Astrocyte (in vitro differentiated cells and primary cell): ENCODE results near the gene PPP6R3. TPM values are rescaled to one million over a fixed set of nuclear protein-coding genes. Genes with fewer than 3 reads are reported as not detected.

Experiments
- DNase-seq: peaks from one replicate; pipeline ENCODE4 v3.0.0-alpha.2; 2010; ENCODE audit warnings: low read depth
- FAIRE-seq: peaks from 2 replicates; lab custom pipeline; 2011; peaks lifted over from hg19 to GRCh38; lab: Jason Lieb, UNC
- H2AFZ ChIP-seq: 2 replicates; pipeline ENCODE4 v1.6.0; 2012; ENCODE audit warnings: low read depth, low read length, inconsistent platforms
- H3K27ac ChIP-seq: 2 replicates; pipeline ENCODE4 v1.5.1; 2011; ENCODE audit warnings: low read depth, low read length, inconsistent platforms
- H3K27me3 ChIP-seq: 2 replicates; pipeline ENCODE4 v1.6.0; 2011; ENCODE audit warnings: low read length, inconsistent platforms; ENCODE audit not compliant: insufficient read depth
- H3K36me3 ChIP-seq: 2 replicates; pipeline ENCODE4 v1.5.1; 2011; ENCODE audit warnings: low read length, inconsistent platforms; ENCODE audit not compliant: insufficient read depth
- H3K4me1 ChIP-seq: 2 replicates; pipeline ENCODE4 v1.5.1; 2011; ENCODE audit warnings: low read length, inconsistent platforms; ENCODE audit not compliant: insufficient read depth
- H3K4me2 ChIP-seq: 2 replicates; pipeline ENCODE4 v1.6.0; 2012; ENCODE audit warnings: low read length, inconsistent platforms
- H3K4me3 ChIP-seq: 2 replicates; pipeline ENCODE4 v1.5.1; 2011; ENCODE audit warnings: low read depth, mild to moderate bottlenecking, low read length, inconsistent platforms; ENCODE audit not compliant: insufficient read depth
- H3K79me2 ChIP-seq: 2 replicates; pipeline ENCODE4 v1.6.0; 2012; ENCODE audit warnings: mild to moderate bottlenecking, low read length, inconsistent platforms; ENCODE audit not compliant: insufficient read depth
- H3K9ac ChIP-seq: 2 replicates; pipeline ENCODE4 v1.6.0; 2012; ENCODE audit warnings: mild to moderate bottlenecking, low read length, inconsistent platforms
- H3K9me3 ChIP-seq: 2 replicates; pipeline ENCODE4 v1.5.1; 2012; ENCODE audit warnings: low read depth, mild to moderate bottlenecking, low read length, inconsistent platforms; ENCODE audit not compliant: insufficient read depth
- H4K20me1 ChIP-seq: 2 replicates; pipeline ENCODE4 v1.6.0; 2012; ENCODE audit warnings: low read length, inconsistent platforms; ENCODE audit not compliant: insufficient read depth
- H3K27ac Mint-ChIP-seq: one replicate; pipeline ENCODE4 v1.8.0; 2021; ENCODE audit warnings: mild to moderate bottlenecking, mixed read lengths; ENCODE audit not compliant: unreplicated experiment
- H3K27me3 Mint-ChIP-seq: one replicate; pipeline ENCODE4 v1.8.0; 2021; ENCODE audit warnings: low read depth, mixed read lengths; ENCODE audit not compliant: unreplicated experiment
- H3K36me3 Mint-ChIP-seq: one replicate; pipeline ENCODE4 v1.8.0; 2021; ENCODE audit warnings: low read depth, mixed read lengths; ENCODE audit not compliant: unreplicated experiment
- H3K4me1 Mint-ChIP-seq: one replicate; pipeline ENCODE4 v1.8.0; 2021; ENCODE audit warnings: low read depth, mixed read lengths; ENCODE audit not compliant: unreplicated experiment
- H3K4me3 Mint-ChIP-seq: one replicate; pipeline ENCODE4 v1.8.0; 2021; ENCODE audit warnings: mild to moderate bottlenecking, moderate library complexity, mixed read lengths; ENCODE audit not compliant: unreplicated experiment
- H3K9me3 Mint-ChIP-seq: one replicate; pipeline ENCODE4 v1.8.0; 2021; ENCODE audit warnings: mild to moderate bottlenecking, mixed read lengths; ENCODE audit not compliant: unreplicated experiment
- CTCF ChIP-seq: IDR thresholded peaks from 2 replicates; pipeline ENCODE4 v1.5.1; 2011; ENCODE audit warnings: low read depth, mild to moderate bottlenecking, inconsistent platforms, low read length, moderate library complexity; ENCODE audit not compliant: insufficient read depth
- EZH2 ChIP-seq: IDR thresholded peaks from 2 replicates; pipeline ENCODE4 v1.6.1; 2012; ENCODE audit warnings: mild to moderate bottlenecking, low read length, inconsistent platforms; ENCODE audit not compliant: insufficient read depth
- total RNA-seq: library from RNA; stranded (reverse); gene quantifications from 2 replicates; pipeline ENCODE4 v1.2.1, GENCODE V29; 2021

PPP6R3 gene
- total RNA-seq, 1 donor from 2014 or later, result 97.8 TPM

DNA sequence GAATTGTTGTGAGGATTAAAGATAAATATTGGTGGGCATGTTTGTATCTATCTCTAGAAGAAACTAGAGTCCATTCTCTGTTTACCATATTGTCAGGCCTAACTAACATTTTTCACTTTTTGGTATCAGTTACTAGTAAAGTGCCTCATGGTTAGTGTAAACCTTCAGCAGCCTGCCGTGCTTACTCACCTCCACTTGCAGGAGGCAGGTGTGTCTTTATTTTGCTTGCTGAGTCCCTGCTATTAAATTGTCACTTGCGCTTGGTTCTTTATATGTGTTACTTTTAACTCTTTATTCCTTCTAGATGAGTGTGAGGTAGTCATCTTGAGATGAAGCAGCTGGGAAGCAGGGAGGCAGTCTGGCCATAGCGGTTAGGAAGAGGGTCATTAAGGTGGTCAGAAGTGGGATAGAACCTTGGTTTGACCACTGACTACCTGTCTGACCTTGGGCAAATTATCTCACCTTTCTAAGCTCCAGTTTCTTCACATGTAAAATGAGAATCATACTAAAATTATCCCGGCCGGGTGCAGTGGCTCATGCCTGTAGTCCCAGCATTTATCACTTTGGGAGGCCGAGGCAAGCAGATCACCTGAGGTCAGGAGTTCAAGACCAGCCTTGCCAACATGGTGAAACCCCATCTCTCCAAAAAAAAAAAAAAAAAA, 21.2 kb downstream of the PPP6R3 start:
- Histone ChIP-seq H3K27me3 (no peaks in the 10 kb centered on the region), H2AFZ (no peak overlapping the region), H4K20me1 (peaks cover 89% of the 10 kb centered on the region), H3K4me2 (no peak overlapping the region), H3K27ac (no peak overlapping the region), H3K9me3 (no peaks in the 10 kb centered on the region), H3K4me3 (no peak overlapping the region), H3K79me2 (peaks cover 97% of the 10 kb centered on the region), H3K36me3 (no peaks in the 10 kb centered on the region), H3K9ac (no peak overlapping the region), H3K4me1 (no peaks in the 10 kb centered on the region)
- FAIRE-seq (no peak), DNase-seq (no peak)
- Mint-ChIP-seq H3K27ac (no peak overlapping the region), H3K36me3 (peaks cover 11% of the 10 kb centered on the region), H3K27me3 (no peaks in the 10 kb centered on the region), H3K9me3 (no peaks in the 10 kb centered on the region), H3K4me3 (no peak overlapping the region), H3K4me1 (no peaks in the 10 kb centered on the region)
- no peak for TF ChIP-seq EZH2
- no peak for TF ChIP-seq CTCF

GRCh38 chr11:68488623-68489022, 28.1 kb downstream of the PPP6R3 start:
- Mint-ChIP-seq H3K27ac (peak overlapping the region; percentile 64), H3K27me3 (no peaks in the 10 kb centered on the region), H3K36me3 (no peaks in the 10 kb centered on the region), H3K4me1 (peaks cover 8% of the 10 kb centered on the region), H3K4me3 (no peak overlapping the region), H3K9me3 (no peaks in the 10 kb centered on the region)
- H3K4me2 ChIP-seq, result no peak overlapping the region
- DNase-seq (no peak), FAIRE-seq (no peak)
- H3K4me3 ChIP-seq, result no peak overlapping the region
- no peak overlapping the region for H3K9ac ChIP-seq
- peaks cover 86% of the 10 kb centered on the region for H4K20me1 ChIP-seq
- peaks cover 98% of the 10 kb centered on the region for H3K79me2 ChIP-seq
- TF ChIP-seq CTCF (no peak), EZH2 (no peak)
- H3K9me3 ChIP-seq, result no peaks in the 10 kb centered on the region
- H3K4me1 ChIP-seq, result no peaks in the 10 kb centered on the region
- no peaks in the 10 kb centered on the region for H3K36me3 ChIP-seq
- no peaks in the 10 kb centered on the region for H3K27me3 ChIP-seq
- H2AFZ ChIP-seq, result no peak overlapping the region
- H3K27ac ChIP-seq, result no peak overlapping the region

GRCh38 chr11:68495220-68495729, 34.7 kb downstream of the PPP6R3 start:
- Mint-ChIP-seq H3K4me3 (no peak overlapping the region), H3K9me3 (no peaks in the 10 kb centered on the region), H3K4me1 (peaks cover 24% of the 10 kb centered on the region), H3K36me3 (peaks cover 4% of the 10 kb centered on the region), H3K27me3 (no peaks in the 10 kb centered on the region), H3K27ac (no peak overlapping the region)
- DNase-seq, result no peak
- no peaks in the 10 kb centered on the region for H3K4me1 ChIP-seq
- H2AFZ ChIP-seq, result no peak overlapping the region
- H3K4me3 ChIP-seq, result no peak overlapping the region
- peaks cover 98% of the 10 kb centered on the region for H3K79me2 ChIP-seq
- H3K4me2 ChIP-seq, result no peak overlapping the region
- no peak for FAIRE-seq
- no peak overlapping the region for H3K9ac ChIP-seq
- TF ChIP-seq EZH2 (no peak), CTCF (no peak)
- no peaks in the 10 kb centered on the region for H3K36me3 ChIP-seq
- H3K27me3 ChIP-seq, result no peaks in the 10 kb centered on the region
- H3K9me3 ChIP-seq, result no peaks in the 10 kb centered on the region
- no peak overlapping the region for H3K27ac ChIP-seq
- peaks cover 89% of the 10 kb centered on the region for H4K20me1 ChIP-seq
